DND-41 (cell line): ENCODE results near the gene NCCRP1.

Source experiments
- CTCF ChIP-seq: IDR thresholded peaks from 2 replicates; pipeline ENCODE4 v1.5.1; 2012; ENCODE audit warnings: borderline replicate concordance, low read length, moderate library complexity, mild to moderate bottlenecking; ENCODE audit not compliant: poor library complexity, severe bottlenecking; ENCODE audit errors: extremely low read depth
- EZH2 ChIP-seq: IDR thresholded peaks from 3 replicates; pipeline ENCODE4 v1.6.1; 2012; ENCODE audit warnings: borderline replicate concordance, low read depth, mild to moderate bottlenecking, moderate library complexity, low read length, inconsistent platforms; ENCODE audit not compliant: severe bottlenecking

DNA sequence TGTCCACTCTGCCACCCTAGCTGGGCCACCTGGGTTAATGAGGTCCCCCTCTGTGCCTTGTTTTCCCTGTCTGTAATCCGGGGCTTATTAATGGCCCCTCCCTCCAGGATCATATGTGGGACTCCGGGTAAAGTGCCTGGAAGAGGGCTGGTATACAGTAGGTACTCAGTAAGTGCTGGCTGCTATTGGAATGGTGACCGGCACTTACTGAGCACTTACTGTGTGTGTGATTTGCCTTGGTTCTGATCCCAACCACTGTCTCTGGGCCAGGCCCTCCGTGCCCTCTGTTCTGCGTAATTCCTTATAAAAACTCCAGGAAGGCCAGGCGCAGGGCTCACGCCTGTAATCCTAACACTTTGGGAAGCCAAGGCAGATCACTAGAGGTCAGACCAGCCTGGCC, 30.9 kb upstream of the NCCRP1 start:
- no peak for TF ChIP-seq CTCF
- no peak for TF ChIP-seq EZH2
